H9 (cell line): Measurements from ENCODE around the gene COX7B2. TPM values are rescaled to one million over a fixed set of nuclear protein-coding genes. Genes with fewer than 3 reads are reported as not detected.

Experiments
- DNase-seq: peaks from one replicate; pipeline ENCODE4 v3.0.0-alpha.2; 2017
- H2AFZ ChIP-seq: one replicate; pipeline ENCODE4 v1.6.1; 2013; ENCODE audit warnings: mild to moderate bottlenecking, low read length, control low read depth, moderate library complexity
- H2AK5ac ChIP-seq: 2 replicates; pipeline ENCODE4 v1.6.1; 2013; ENCODE audit warnings: low read length, control low read depth, mixed read lengths; ENCODE audit not compliant: insufficient read length
- H2BK120ac ChIP-seq: one replicate; pipeline ENCODE4 v1.6.1; 2013; ENCODE audit warnings: low read depth, mild to moderate bottlenecking, low read length, control low read depth, inconsistent platforms; ENCODE audit not compliant: poor library complexity, severe bottlenecking
- H2BK12ac ChIP-seq: 2 replicates; pipeline ENCODE4 v1.6.1; 2013; ENCODE audit warnings: low read length, control low read depth, mixed read lengths, low read depth; ENCODE audit not compliant: insufficient read length
- H2BK15ac ChIP-seq: 2 replicates; pipeline ENCODE4 v1.6.1; 2013; ENCODE audit warnings: low read depth, low read length, control low read depth
- H2BK20ac ChIP-seq: one replicate; pipeline ENCODE4 v1.6.1; 2013; ENCODE audit warnings: low read depth, mild to moderate bottlenecking, low read length, control low read depth, inconsistent platforms; ENCODE audit not compliant: poor library complexity, severe bottlenecking
- H2BK5ac ChIP-seq: 2 replicates; pipeline ENCODE4 v1.6.1; 2013; ENCODE audit warnings: low read length, control low read depth, mixed read lengths; ENCODE audit not compliant: insufficient read length
- H3K14ac ChIP-seq: 2 replicates; pipeline ENCODE4 v1.6.1; 2013; ENCODE audit warnings: low read length, control low read depth; ENCODE audit not compliant: insufficient read depth
- H3K18ac ChIP-seq: 2 replicates; pipeline ENCODE4 v1.6.1; 2013; ENCODE audit warnings: low read depth, mild to moderate bottlenecking, mixed read lengths, low read length, control low read depth; ENCODE audit not compliant: insufficient read length
- H3K23ac ChIP-seq: 2 replicates; pipeline ENCODE4 v1.6.1; 2013; ENCODE audit warnings: low read length, control low read depth, mixed read lengths, low read depth; ENCODE audit not compliant: insufficient read length
- H3K23me2 ChIP-seq: 2 replicates; pipeline ENCODE4 v1.6.1; 2013; ENCODE audit warnings: low read depth, mild to moderate bottlenecking, mixed read lengths, low read length, control low read depth; ENCODE audit not compliant: insufficient read length, poor library complexity, severe bottlenecking
- H3K27ac ChIP-seq: 2 replicates; pipeline ENCODE4 v1.5.1; 2013; ENCODE audit warnings: low read length, control low read depth, mixed read lengths, low read depth; ENCODE audit not compliant: insufficient read length
- H3K27me3 ChIP-seq: 2 replicates; pipeline ENCODE4 v1.6.1; 2013; ENCODE audit warnings: low read length, control low read depth, inconsistent platforms; ENCODE audit not compliant: insufficient read depth
- H3K4ac ChIP-seq: 2 replicates; pipeline ENCODE4 v1.6.1; 2013; ENCODE audit warnings: low read depth, mild to moderate bottlenecking, control low read depth, inconsistent platforms, low read length, moderate library complexity
- H3K4me1 ChIP-seq: 2 replicates; pipeline ENCODE4 v1.6.1; 2013; ENCODE audit warnings: low read length, control low read depth, inconsistent platforms; ENCODE audit not compliant: insufficient read depth
- H3K4me2 ChIP-seq: 2 replicates; pipeline ENCODE4 v1.6.1; 2013; ENCODE audit warnings: low read length, control low read depth, mixed read lengths; ENCODE audit not compliant: insufficient read length, insufficient read depth
- H3K56ac ChIP-seq: 2 replicates; pipeline ENCODE4 v1.6.1; 2013; ENCODE audit warnings: low read depth, mild to moderate bottlenecking, mixed read lengths, low read length, control low read depth; ENCODE audit not compliant: insufficient read length
- H3K79me1 ChIP-seq: 2 replicates; pipeline ENCODE4 v1.6.1; 2013; ENCODE audit warnings: low read depth, mild to moderate bottlenecking, moderate library complexity, low read length, control low read depth, inconsistent platforms; ENCODE audit not compliant: insufficient read depth, poor library complexity, severe bottlenecking
- H3K79me2 ChIP-seq: 2 replicates; pipeline ENCODE4 v1.6.1; 2013; ENCODE audit warnings: low read length, control low read depth, inconsistent platforms; ENCODE audit not compliant: insufficient read depth
- H3K9ac ChIP-seq: 2 replicates; pipeline ENCODE4 v1.6.1; 2013; ENCODE audit warnings: low read length, control low read depth, mixed read lengths; ENCODE audit not compliant: insufficient read length; ENCODE audit errors: extremely low read depth
- H3K9me3 ChIP-seq: one replicate; pipeline ENCODE4 v1.6.1; 2013; ENCODE audit warnings: low read depth, low read length, inconsistent platforms; ENCODE audit not compliant: control insufficient read depth
- H3T11ph ChIP-seq: one replicate; pipeline ENCODE4 v1.6.1; 2013; ENCODE audit warnings: mild to moderate bottlenecking, low read length, control low read depth, inconsistent platforms
- H4K20me1 ChIP-seq: one replicate; pipeline ENCODE4 v1.6.1; 2013; ENCODE audit not compliant: control insufficient read depth, insufficient read length, insufficient read depth
- H4K5ac ChIP-seq: 2 replicates; pipeline ENCODE4 v1.6.1; 2013; ENCODE audit warnings: low read depth, mild to moderate bottlenecking, mixed read lengths, low read length, control low read depth; ENCODE audit not compliant: insufficient read length
- H4K8ac ChIP-seq: replicated peaks from 2 replicates; pipeline ENCODE4 v1.6.1; 2013; ENCODE audit warnings: low read length, control low read depth, mixed read lengths, low read depth; ENCODE audit not compliant: insufficient read length
- H4K91ac ChIP-seq: 2 replicates; pipeline ENCODE4 v1.6.1; 2013; ENCODE audit warnings: low read depth, mild to moderate bottlenecking, moderate library complexity, mixed read lengths, low read length, control low read depth; ENCODE audit not compliant: insufficient read length
- H3K27ac Mint-ChIP-seq, 3 experiments: 2 replicates in 2 of 3; 3 replicates in 1 of 3; pipeline ENCODE4 v1.8.0; 2020 to 2021; ENCODE audit warnings: mixed read lengths in 3 of 3, mild to moderate bottlenecking in 1 of 3, moderate library complexity in 1 of 3
- H3K27me3 Mint-ChIP-seq: 2 replicates; pipeline ENCODE4 v1.8.0; 2021; ENCODE audit warnings: low read depth, mild to moderate bottlenecking, moderate library complexity, mixed read lengths
- H3K36me3 Mint-ChIP-seq, 3 experiments: 2 replicates in 2 of 3; 3 replicates in 1 of 3; pipeline ENCODE4 v1.8.0; 2020 to 2021; ENCODE audit warnings: low read depth in 3 of 3, mixed read lengths in 3 of 3; ENCODE audit not compliant: insufficient read depth in 1 of 3
- H3K4me1 Mint-ChIP-seq, 2 experiments: 2 replicates each; pipeline ENCODE4 v1.8.0; 2020; ENCODE audit warnings: mixed read lengths in 2 of 2
- H3K4me3 Mint-ChIP-seq, 2 experiments: 2 replicates in 1 of 2; 3 replicates in 1 of 2; pipeline ENCODE4 v1.8.0; 2020 to 2021; ENCODE audit warnings: mild to moderate bottlenecking in 2 of 2, mixed read lengths in 2 of 2, moderate library complexity in 1 of 2
- H3K9me3 Mint-ChIP-seq, 2 experiments: 2 replicates in 1 of 2; 3 replicates in 1 of 2; pipeline ENCODE4 v1.8.0; 2020; ENCODE audit warnings: mild to moderate bottlenecking in 2 of 2, mixed read lengths in 2 of 2, moderate library complexity in 1 of 2
- CTCF ChIP-seq: fragments of 200-600 bp; sonication (generic); conservative IDR thresholded peaks from 3 replicates; pipeline ENCODE4 v1.8.0; 2021; ENCODE audit warnings: antibody characterized with exemption, mild to moderate bottlenecking
- WGBS: extraction: QIAGEN DNeasy Blood & Tissue Kit; methylation state at CpG from one replicate; pipeline ENCODE4 v1.1.7; 2013; ENCODE audit warnings: missing lambda C conversion rate, low lambda C conversion rate, mixed read lengths; ENCODE audit not compliant: insufficient read length; ENCODE audit errors: extremely low coverage; 5-methylcytosine and 5-hydroxymethylcytosine counted together
- total RNA-seq: library from RNA; stranded (reverse); gene quantifications from 2 replicates; pipeline ENCODE4 v1.2.1, GENCODE V29; 2021

Gene COX7B2
- total RNA-seq, 1 experiment from 2014 or later = not detected

DNA sequence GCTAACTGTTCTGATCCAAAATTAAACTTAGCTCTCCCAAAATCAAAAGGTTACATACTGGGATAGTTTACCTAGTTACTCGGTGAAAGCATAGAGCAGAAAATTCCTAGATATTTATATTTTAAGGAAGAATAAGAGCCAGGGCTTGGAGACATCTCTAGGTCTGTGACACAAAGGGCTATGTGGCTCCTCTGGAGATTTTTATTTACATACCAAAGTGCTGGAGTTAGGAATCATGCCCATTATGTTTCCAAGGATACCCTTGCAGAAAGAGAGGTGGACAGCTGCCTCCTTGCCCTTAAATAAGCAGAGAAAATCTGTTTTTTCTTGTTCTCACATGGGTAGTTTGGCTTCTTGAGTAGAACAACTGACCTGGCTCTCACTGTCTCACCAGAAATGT lies 9.0 kb downstream of the COX7B2 start:
- Mint-ChIP-seq H3K27ac (no peak overlapping the region), H3K4me1 (0 out of 4 replicates have a peak, but pooled peaks cover 0 to 2% of the 10 kb centered on the region in 2 experiments), H3K27me3 (no peaks in the 10 kb centered on the region), H3K4me3 (no peak overlapping the region), H3K36me3 (no peaks in the 10 kb centered on the region), H3K9me3 (no peaks in the 10 kb centered on the region; a peak in 1 of 5 replicates)
- TF ChIP-seq CTCF = no peak
- Histone ChIP-seq H3K27me3 (no peaks in the 10 kb centered on the region), H3K14ac (no peak overlapping the region), H3K4me1 (no peaks in the 10 kb centered on the region), H3K4ac (no peak overlapping the region), H3T11ph (no peak overlapping the region), H2BK20ac (no peak overlapping the region), H3K79me2 (no peaks in the 10 kb centered on the region), H3K23me2 (no peaks in the 10 kb centered on the region), H3K27ac (no peak overlapping the region), H3K9ac (no peak overlapping the region), H3K18ac (no peak overlapping the region), H2AK5ac (no peak overlapping the region), H2BK5ac (no peak overlapping the region), H2BK120ac (no peak overlapping the region), H3K79me1 (no peaks in the 10 kb centered on the region), H4K5ac (no peak overlapping the region), H3K56ac (no peak overlapping the region), H4K20me1 (no peaks in the 10 kb centered on the region), H2BK15ac (no peak overlapping the region), H4K8ac (no peak overlapping the region), H2AFZ (no peak overlapping the region), H2BK12ac (no peak overlapping the region), H3K23ac (no peak overlapping the region), H3K4me2 (no peak overlapping the region), H4K91ac (no peak overlapping the region), H3K9me3 (no peaks in the 10 kb centered on the region)
- no CpG with 5 or more reads among the region's 1 CpG for WGBS
- no peak for DNase-seq
